WTC11 (cell line): Measurements from ENCODE around the gene ARHGAP21. TPM values are rescaled to one million over a fixed set of nuclear protein-coding genes. Genes with fewer than 3 reads are reported as not detected.

ENCODE experiments used
- ATAC-seq: fragments of 200-7000 bp; cut with Tn5 transposase; 2 replicates; pipeline ENCODE4 v1.10.0; 2021; ENCODE audit warnings: mild to moderate bottlenecking, moderate library complexity
- CTCF ChIA-PET: fragments of 300-600 bp; sonication (Branson Sonifier 250); formaldehyde crosslinking; loops from one replicate; lab custom pipeline; 2021; ENCODE audit warnings: antibody characterized with exemption; lab: Charles Lee
- POLR2A ChIA-PET: fragments of 350-600 bp; sonication (Branson Sonifier 250); formaldehyde crosslinking; loops from one replicate; lab custom pipeline; 2021; ENCODE audit warnings: antibody characterized with exemption; lab: Charles Lee
- DNase-seq: peaks from one replicate; pipeline ENCODE4 v3.0.0; 2021; ENCODE audit warnings: low spot score
- H3K27ac Mint-ChIP-seq: 2 replicates; pipeline ENCODE4 v1.8.0; 2021; ENCODE audit warnings: mixed read lengths
- H3K27me3 Mint-ChIP-seq: 2 replicates; pipeline ENCODE4 v1.8.0; 2021; ENCODE audit warnings: low read depth, mild to moderate bottlenecking, moderate library complexity, mixed read lengths
- H3K36me3 Mint-ChIP-seq: 2 replicates; pipeline ENCODE4 v1.8.0; 2021; ENCODE audit warnings: mixed read lengths
- H3K4me1 Mint-ChIP-seq: 2 replicates; pipeline ENCODE4 v1.8.0; 2022; ENCODE audit warnings: mixed read lengths
- H3K4me3 Mint-ChIP-seq: 2 replicates; pipeline ENCODE4 v1.8.0; 2021; ENCODE audit warnings: mild to moderate bottlenecking, moderate library complexity, mixed read lengths
- H3K9me3 Mint-ChIP-seq: 2 replicates; pipeline ENCODE4 v1.8.0; 2021; ENCODE audit warnings: mixed read lengths
- CREM ChIP-seq: sonication (generic); formaldehyde crosslinking; IDR thresholded peaks from 2 replicates; pipeline ENCODE4 v1.8.1; 2022; ENCODE audit warnings: mild to moderate bottlenecking, missing genetic modification reagents, moderate library complexity
- JUN ChIP-seq: sonication (generic); formaldehyde crosslinking; IDR thresholded peaks from 2 replicates; pipeline ENCODE4 v1.8.0; 2023; ENCODE audit warnings: mild to moderate bottlenecking, missing genetic modification reagents
- NFYB ChIP-seq: sonication (generic); formaldehyde crosslinking; conservative IDR thresholded peaks from 2 replicates; pipeline ENCODE4 v1.8.0; 2022; ENCODE audit warnings: low read depth, missing genetic modification reagents
- SMAD3 ChIP-seq: sonication (generic); formaldehyde crosslinking; IDR thresholded peaks from 2 replicates; pipeline ENCODE4 v1.8.0; 2022; ENCODE audit warnings: missing genetic modification reagents, mild to moderate bottlenecking, borderline replicate concordance
- SP1 ChIP-seq: sonication (generic); formaldehyde crosslinking; conservative IDR thresholded peaks from 2 replicates; pipeline ENCODE4 v1.8.1; 2022; ENCODE audit warnings: missing genetic modification reagents
- TCF7 ChIP-seq: sonication (generic); formaldehyde crosslinking; IDR thresholded peaks from 2 replicates; pipeline ENCODE4 v1.8.0; 2022; ENCODE audit warnings: mild to moderate bottlenecking, low read depth, missing genetic modification reagents, moderate library complexity
- total RNA-seq: library from RNA; stranded (reverse); gene quantifications from 3 replicates; pipeline ENCODE4 v1.2.3, GENCODE V29; 2021
- TF ChIP-seq, protein P1 (sequence below): fragments of 250-450 bp; sonication (Bioruptor Pico); conservative IDR thresholded peaks from 2 replicates; pipeline ENCODE4 v1.9.0; 2021; ENCODE audit warnings: mild to moderate bottlenecking
- TF ChIP-seq, protein P2 (sequence below): fragments of 250-450 bp; sonication (Bioruptor Pico); IDR thresholded peaks from 2 replicates; pipeline ENCODE4 v1.9.0; 2021; ENCODE audit warnings: mild to moderate bottlenecking
- TF ChIP-seq, protein P3 (sequence below): sonication (generic); formaldehyde crosslinking; IDR thresholded peaks from 2 replicates; pipeline ENCODE4 v1.8.1; 2023; ENCODE audit warnings: mild to moderate bottlenecking, moderate library complexity, missing genetic modification reagents
- TF ChIP-seq, protein P4 (sequence below): sonication (generic); formaldehyde crosslinking; IDR thresholded peaks from 2 replicates; pipeline ENCODE4 v1.8.0; 2022; ENCODE audit warnings: mild to moderate bottlenecking, missing genetic modification reagents
- TF ChIP-seq, protein P5 (sequence below): sonication (generic); formaldehyde crosslinking; IDR thresholded peaks from 2 replicates; pipeline ENCODE4 v1.8.0; 2022; ENCODE audit warnings: mild to moderate bottlenecking, missing genetic modification reagents
- TF ChIP-seq, protein P6 (sequence below): sonication (generic); formaldehyde crosslinking; conservative IDR thresholded peaks from 2 replicates; pipeline ENCODE4 v1.8.1; 2023; ENCODE audit warnings: mild to moderate bottlenecking, low read depth, missing genetic modification reagents, moderate library complexity

Gene ARHGAP21
- total RNA-seq, 1 experiment from 2014 or later = 33.8 TPM

DNA sequence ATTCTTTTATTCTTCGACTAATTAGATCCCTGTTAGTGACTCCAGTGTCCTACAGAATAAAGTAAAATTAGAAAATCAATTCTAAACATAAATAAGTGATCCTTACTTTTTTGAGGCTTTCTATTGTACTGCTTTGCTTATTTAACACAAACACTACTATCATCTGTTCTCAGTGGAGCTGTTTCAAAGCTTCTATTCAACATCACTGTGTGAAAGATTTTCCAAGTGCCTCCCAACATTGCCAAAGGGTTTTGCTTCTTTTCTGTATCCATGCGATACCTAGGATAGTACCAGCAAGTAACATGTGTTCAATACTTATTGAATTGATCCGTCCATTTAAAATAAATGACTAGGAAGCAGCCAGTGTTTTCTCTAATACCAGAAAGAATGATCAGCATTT is 125.7 kb downstream of the ARHGAP21 start (continued):
- TF ChIP-seq, protein P1, sequence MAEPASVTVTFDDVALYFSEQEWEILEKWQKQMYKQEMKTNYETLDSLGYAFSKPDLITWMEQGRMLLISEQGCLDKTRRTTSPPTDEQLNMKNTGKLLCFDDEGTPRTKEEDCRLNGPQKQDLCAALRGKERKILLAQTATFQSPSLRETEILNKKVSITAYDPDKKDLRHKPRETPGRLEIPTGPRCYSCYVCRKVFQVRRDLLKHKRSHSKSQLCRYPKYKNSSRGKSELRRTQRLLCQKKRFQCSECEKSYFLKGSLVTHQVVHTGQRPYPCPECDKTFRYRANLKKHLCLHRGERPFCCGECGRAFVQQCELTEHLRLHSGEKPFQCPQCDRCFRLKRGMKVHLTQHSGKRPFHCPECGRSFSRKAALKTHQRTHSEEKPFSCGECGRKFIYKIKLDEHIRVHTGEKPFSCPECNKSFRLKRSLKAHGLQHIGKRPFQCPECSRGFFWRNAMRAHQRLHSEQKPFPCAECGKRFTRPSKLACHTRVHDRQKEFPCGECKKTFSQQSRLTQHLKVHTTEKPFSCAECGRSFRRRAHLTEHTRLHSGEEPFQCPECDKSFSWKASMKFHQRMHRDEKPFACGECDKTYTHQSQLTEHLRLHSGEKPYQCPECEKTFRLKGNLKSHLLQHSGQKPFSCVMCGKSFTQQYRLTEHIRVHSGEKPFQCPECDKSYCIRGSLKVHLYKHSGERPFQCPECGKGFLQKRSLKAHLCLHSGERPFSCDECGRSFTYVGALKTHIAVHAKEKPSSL (CRISPR knock-in tag) = no peak

DNA sequence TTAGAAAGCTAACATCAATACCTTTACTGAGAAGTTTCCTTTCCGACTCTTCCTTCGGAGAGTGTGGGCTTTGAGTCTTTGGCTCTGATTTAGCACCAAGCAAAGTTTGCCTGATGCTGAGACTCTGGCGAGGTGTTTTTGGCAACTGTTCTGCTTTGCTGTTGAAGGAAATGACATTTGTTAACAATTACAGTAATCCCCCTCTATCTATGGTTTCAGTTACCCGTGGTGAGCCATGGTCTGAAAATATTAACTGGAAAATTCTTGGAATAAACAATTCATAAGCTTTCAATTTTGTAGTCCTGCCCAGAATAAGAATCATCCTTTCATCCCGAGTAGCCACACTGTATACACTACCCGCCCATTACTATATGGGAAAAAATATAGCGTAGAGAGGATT is 126.3 kb downstream of the ARHGAP21 start:
- H3K36me3 Mint-ChIP-seq = peaks cover 45% of the 10 kb centered on the region
- TF ChIP-seq, protein P2, sequence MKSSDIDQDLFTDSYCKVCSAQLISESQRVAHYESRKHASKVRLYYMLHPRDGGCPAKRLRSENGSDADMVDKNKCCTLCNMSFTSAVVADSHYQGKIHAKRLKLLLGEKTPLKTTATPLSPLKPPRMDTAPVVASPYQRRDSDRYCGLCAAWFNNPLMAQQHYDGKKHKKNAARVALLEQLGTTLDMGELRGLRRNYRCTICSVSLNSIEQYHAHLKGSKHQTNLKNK (CRISPR knock-in tag) = no peak
- TF ChIP-seq, protein P3, sequence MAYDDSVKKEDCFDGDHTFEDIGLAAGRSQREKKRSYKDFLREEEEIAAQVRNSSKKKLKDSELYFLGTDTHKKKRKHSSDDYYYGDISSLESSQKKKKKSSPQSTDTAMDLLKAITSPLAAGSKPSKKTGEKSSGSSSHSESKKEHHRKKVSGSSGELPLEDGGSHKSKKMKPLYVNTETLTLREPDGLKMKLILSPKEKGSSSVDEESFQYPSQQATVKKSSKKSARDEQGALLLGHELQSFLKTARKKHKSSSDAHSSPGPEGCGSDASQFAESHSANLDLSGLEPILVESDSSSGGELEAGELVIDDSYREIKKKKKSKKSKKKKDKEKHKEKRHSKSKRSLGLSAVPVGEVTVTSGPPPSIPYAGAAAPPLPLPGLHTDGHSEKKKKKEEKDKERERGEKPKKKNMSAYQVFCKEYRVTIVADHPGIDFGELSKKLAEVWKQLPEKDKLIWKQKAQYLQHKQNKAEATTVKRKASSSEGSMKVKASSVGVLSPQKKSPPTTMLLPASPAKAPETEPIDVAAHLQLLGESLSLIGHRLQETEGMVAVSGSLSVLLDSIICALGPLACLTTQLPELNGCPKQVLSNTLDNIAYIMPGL = no peak
- TF ChIP-seq TCF7 (CRISPR knock-in tag) = no peak
- TF ChIP-seq, protein P4, sequence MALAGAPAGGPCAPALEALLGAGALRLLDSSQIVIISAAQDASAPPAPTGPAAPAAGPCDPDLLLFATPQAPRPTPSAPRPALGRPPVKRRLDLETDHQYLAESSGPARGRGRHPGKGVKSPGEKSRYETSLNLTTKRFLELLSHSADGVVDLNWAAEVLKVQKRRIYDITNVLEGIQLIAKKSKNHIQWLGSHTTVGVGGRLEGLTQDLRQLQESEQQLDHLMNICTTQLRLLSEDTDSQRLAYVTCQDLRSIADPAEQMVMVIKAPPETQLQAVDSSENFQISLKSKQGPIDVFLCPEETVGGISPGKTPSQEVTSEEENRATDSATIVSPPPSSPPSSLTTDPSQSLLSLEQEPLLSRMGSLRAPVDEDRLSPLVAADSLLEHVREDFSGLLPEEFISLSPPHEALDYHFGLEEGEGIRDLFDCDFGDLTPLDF = no peak
- TF ChIP-seq, protein P5, sequence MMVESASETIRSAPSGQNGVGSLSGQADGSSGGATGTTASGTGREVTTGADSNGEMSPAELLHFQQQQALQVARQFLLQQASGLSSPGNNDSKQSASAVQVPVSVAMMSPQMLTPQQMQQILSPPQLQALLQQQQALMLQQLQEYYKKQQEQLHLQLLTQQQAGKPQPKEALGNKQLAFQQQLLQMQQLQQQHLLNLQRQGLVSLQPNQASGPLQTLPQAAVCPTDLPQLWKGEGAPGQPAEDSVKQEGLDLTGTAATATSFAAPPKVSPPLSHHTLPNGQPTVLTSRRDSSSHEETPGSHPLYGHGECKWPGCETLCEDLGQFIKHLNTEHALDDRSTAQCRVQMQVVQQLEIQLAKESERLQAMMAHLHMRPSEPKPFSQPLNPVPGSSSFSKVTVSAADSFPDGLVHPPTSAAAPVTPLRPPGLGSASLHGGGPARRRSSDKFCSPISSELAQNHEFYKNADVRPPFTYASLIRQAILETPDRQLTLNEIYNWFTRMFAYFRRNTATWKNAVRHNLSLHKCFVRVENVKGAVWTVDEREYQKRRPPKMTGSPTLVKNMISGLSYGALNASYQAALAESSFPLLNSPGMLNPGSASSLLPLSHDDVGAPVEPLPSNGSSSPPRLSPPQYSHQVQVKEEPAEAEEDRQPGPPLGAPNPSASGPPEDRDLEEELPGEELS (CRISPR knock-in tag) = no peak
- TF ChIP-seq JUN = no peak
- TF ChIP-seq SP1 (CRISPR knock-in tag) = no peak
- POLR2A ChIA-PET = no interaction called here
- no peaks in the 10 kb centered on the region for H3K27me3 Mint-ChIP-seq
- H3K4me3 Mint-ChIP-seq = no peak overlapping the region
- no peak for DNase-seq
- H3K4me1 Mint-ChIP-seq = peaks cover 16% of the 10 kb centered on the region
- no peaks in the 10 kb centered on the region for H3K9me3 Mint-ChIP-seq
- no peak for ATAC-seq
- H3K27ac Mint-ChIP-seq = no peak overlapping the region
- CTCF ChIA-PET = interaction anchor here (0.9 to 1.1 kb wide), 2 partner anchors 21 to 516 kb away, joined by 3 to 4 read pairs; no protein-coding TSS in a partner anchor

DNA sequence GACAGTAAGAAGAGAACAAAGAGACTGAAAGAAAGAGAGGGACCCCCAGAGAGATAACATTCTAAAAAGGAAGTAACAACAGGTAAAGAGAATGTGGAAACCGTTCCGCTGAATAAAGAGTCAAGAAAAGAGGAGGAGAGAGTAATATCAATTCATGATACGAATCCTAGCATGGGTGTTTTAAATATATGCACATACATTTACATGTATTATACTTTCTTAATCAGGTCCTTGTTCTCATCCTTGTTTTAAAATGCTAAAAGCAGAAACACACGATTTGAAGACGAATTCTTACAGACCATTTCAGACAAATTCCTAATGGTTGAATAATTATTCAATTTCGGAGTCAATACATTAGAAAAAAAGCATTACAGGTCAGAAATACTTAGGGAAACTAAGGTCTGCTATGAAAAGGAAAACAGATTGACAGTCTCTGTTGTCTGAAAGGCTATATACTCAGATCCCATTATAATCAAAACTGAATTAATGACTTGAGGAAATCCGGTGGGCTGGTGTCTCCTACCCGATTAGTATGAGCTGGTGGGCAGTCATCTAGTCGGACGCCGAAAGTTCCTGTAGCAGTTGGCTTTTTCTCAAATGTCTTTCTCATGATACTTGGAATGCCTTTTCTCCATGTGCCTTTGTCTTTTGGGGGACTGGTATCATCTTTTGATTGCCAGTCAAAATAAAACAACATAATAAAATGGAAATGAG is 127.3 kb downstream of the ARHGAP21 start:
- no peak overlapping the region for H3K4me3 Mint-ChIP-seq
- ChIA-PET CTCF (interaction anchor here (1.1 kb wide), 1 partner anchor 22 kb away, joined by 4 read pairs; no protein-coding TSS in a partner anchor), POLR2A (no interaction called here)
- DNase-seq (no peak), ATAC-seq (no peak)
- TF ChIP-seq SMAD3 (CRISPR knock-in tag) = no peak
- no peak for TF ChIP-seq CREM (CRISPR knock-in tag)
- no peak for TF ChIP-seq NFYB
- TF ChIP-seq, protein P6, sequence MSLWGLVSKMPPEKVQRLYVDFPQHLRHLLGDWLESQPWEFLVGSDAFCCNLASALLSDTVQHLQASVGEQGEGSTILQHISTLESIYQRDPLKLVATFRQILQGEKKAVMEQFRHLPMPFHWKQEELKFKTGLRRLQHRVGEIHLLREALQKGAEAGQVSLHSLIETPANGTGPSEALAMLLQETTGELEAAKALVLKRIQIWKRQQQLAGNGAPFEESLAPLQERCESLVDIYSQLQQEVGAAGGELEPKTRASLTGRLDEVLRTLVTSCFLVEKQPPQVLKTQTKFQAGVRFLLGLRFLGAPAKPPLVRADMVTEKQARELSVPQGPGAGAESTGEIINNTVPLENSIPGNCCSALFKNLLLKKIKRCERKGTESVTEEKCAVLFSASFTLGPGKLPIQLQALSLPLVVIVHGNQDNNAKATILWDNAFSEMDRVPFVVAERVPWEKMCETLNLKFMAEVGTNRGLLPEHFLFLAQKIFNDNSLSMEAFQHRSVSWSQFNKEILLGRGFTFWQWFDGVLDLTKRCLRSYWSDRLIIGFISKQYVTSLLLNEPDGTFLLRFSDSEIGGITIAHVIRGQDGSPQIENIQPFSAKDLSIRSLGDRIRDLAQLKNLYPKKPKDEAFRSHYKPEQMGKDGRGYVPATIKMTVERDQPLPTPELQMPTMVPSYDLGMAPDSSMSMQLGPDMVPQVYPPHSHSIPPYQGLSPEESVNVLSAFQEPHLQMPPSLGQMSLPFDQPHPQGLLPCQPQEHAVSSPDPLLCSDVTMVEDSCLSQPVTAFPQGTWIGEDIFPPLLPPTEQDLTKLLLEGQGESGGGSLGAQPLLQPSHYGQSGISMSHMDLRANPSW = no peak
- H3K4me1 Mint-ChIP-seq = peaks cover 16% of the 10 kb centered on the region
- H3K27ac Mint-ChIP-seq = peak overlapping the region; percentile 24; the same call in 1 of the 2 replicates
- no peaks in the 10 kb centered on the region for H3K27me3 Mint-ChIP-seq
- H3K9me3 Mint-ChIP-seq = no peaks in the 10 kb centered on the region
- H3K36me3 Mint-ChIP-seq = peaks cover 50% of the 10 kb centered on the region
